GM13977 (cell line): ENCODE results near the gene ATP6V1B1.

ENCODE experiments used
- DNase-seq: peaks from one replicate; pipeline ENCODE4 v3.0.0; 2012; ENCODE audit warnings: low spot score
- in situ Hi-C: fragments of 300-500 bp; cut with MboI; formaldehyde crosslinking; loops from one replicate; pipeline ENCODE4 v1.12.0; 2022; ENCODE audit warnings: low sequenced_read_pairs, low pct_unique_long_range_greater_than_20kb, mixed read lengths, inconsistent platforms; ENCODE audit not compliant: unreplicated experiment
- TF ChIP-seq, protein P1 (sequence below): IDR thresholded peaks from 2 replicates; pipeline ENCODE4 v1.5.1; 2012; ENCODE audit warnings: mild to moderate bottlenecking, control low read depth; ENCODE audit not compliant: insufficient read depth; ENCODE audit errors: extremely low read depth, missing control alignments

The ATP6V1B1 gene

DNA sequence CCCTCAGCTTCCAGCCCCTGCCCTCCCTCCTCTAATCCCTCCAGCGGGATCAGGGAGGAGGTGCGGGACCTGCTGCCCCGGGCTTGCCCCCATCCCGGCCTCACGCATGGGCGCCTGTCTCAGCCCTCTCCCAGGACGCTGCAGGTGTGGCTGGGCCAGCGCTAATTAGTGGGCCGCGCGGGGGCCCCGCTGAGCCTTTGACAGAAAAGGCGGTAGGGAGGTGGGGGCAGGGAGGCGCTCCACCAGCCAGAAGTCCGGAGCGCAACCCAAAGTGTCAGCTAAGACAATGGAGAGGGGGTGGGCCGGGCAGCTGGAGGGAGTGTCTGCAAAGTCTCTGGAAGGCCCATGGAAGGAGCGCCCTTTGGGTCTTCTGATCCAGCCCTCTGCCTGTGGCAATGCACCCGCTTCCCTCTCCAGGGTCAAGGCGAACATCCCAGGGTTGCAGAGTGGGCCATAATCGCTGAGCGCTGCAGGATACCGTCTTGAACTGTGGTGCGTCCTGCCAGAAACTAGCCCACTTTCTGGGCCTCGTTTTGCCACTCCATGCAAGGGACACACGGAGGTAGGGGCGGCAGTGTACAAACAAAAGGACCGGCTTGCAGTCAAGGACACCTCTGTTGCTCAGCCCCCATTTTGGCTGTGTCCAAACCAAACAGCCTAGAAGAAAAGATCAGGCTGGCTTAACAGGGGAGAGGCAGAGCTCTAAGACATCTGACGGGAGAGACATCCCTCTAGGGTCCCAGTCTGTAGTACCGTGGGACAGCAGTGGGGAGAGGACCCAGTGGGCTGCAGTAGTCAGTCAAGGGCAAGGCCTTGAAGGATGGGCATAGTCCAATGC lies 3.5 kb downstream of the ATP6V1B1 start:
- DNase-seq = no peak
- in situ Hi-C loops = no loop called here

DNA sequence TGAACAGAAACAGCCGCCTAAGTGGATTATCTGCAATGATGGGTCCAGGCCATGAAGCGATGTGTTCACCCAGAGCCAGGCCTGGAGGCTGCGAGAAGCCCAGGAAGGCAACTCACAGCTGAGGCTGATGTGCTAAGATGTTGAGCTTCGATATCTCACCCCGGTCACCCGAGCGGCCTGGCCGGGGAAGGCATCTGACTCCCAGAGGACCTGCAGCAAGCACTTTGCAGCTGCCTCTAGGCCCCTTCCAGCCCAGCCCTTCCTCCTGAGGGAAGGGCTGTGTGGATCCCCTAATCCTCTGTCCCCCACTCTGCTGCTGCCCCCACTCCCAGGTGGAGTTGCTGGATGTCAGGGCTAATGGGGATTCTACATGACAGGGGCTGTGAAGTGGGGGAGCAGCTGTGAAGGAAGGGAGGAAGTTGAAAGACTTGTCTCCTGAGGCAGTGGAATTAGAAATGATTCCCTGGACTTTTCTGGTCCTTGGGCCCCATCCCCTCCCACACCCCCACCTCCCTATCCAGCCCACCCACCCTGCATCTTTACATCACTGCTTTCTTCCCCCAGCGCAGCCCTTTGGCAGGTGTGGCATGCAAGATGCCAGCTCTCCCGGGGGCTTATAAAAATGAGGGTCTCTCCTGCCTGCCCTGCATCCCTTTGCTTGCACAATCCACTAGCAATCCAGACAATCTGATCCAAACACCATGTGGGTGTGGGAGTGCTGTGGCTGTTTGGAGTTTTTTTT lies 4.3 kb downstream of the ATP6V1B1 start:
- in situ Hi-C loops = no loop called here
- TF ChIP-seq, protein P1, sequence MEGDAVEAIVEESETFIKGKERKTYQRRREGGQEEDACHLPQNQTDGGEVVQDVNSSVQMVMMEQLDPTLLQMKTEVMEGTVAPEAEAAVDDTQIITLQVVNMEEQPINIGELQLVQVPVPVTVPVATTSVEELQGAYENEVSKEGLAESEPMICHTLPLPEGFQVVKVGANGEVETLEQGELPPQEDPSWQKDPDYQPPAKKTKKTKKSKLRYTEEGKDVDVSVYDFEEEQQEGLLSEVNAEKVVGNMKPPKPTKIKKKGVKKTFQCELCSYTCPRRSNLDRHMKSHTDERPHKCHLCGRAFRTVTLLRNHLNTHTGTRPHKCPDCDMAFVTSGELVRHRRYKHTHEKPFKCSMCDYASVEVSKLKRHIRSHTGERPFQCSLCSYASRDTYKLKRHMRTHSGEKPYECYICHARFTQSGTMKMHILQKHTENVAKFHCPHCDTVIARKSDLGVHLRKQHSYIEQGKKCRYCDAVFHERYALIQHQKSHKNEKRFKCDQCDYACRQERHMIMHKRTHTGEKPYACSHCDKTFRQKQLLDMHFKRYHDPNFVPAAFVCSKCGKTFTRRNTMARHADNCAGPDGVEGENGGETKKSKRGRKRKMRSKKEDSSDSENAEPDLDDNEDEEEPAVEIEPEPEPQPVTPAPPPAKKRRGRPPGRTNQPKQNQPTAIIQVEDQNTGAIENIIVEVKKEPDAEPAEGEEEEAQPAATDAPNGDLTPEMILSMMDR = no peak
- no peak for DNase-seq

More for the DNA sequence above, 3.5 kb downstream of the ATP6V1B1 start:
- TF ChIP-seq, protein P1 = no peak

DNA sequence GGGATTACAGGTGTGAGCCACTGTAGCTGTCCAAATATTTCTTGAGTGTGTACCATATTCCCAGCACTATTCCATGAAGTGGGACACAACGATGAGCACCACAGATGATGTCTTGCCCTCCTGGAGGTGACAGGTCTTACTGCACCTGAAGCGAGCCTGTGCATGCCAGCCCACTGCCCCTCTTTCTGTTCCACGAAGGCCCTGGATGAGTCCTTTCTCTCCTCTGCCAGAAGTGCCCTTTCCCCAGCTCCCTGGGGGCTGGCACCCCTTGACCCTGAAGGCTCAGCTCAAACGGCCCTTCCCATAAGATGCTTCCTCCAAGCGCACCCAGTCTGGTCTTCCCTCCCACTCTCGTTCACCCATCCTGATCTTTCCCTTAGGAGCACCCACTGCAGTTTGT lies 5.5 kb downstream of the ATP6V1B1 start:
- in situ Hi-C loops = no loop called here
- TF ChIP-seq, protein P1 = no peak
- DNase-seq = no peak

DNA sequence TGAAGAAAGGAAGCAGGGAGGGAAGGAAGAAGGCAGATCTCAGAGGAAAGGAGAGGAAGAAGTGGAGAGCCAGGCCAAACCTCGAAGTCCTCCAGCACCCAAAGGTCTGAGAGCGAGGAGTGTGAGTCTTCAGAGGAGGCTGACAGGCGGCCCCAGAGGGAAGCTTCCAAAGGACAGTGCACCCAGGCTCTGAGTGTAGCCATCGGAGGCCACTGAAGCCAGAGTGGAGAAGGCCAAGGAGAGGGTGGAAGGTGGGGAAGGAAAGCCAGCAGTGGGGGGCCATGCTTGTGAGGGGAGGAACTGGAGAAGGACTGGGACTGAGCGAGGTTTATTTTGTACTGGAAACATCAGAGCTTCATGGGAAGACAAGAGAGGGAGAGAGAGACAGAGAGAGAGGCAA lies 6.0 kb downstream of the ATP6V1B1 start:
- in situ Hi-C loops = no loop called here
- TF ChIP-seq, protein P1 = no peak
- no peak for DNase-seq

DNA sequence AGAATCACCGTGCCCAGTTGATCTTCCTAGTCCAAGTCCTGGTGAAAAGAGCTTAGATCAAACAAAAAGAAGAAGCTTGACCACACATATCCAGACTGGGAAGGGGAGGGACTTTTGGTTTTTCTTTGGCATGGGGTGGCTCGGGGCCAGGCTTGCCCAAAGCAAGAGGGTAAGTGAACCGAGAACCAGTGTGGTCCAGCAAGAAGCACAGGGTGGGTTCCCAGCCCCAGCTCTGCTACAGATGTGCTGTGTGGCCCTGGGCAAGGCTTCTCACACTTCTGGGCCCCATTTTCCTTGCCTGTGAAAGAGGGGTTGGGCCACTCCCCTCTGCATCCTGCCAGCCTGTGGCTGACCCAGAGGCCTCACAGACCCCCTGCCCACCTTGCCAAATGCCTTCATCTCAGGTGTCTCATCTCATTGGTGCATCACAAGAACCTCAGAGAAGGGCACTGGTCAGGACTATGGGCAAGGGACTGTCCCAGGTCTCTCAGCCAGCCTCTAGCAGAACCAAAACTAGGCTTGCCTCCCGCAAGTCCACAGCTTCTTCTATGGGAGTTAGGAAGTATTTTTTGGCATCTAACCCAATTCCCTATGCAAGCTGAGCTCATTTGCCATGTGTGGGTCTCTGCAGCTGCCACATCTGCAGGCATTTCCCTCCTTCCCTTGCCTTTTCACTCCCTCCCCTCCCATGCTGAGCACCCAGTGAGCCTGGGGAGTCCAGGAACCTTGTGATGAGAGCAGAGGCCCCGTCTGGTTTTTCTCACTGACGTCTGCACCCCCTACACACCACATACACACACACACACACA lies 6.9 kb downstream of the ATP6V1B1 start:
- in situ Hi-C loops = no loop called here
- TF ChIP-seq, protein P1 = no peak
- no peak for DNase-seq

DNA sequence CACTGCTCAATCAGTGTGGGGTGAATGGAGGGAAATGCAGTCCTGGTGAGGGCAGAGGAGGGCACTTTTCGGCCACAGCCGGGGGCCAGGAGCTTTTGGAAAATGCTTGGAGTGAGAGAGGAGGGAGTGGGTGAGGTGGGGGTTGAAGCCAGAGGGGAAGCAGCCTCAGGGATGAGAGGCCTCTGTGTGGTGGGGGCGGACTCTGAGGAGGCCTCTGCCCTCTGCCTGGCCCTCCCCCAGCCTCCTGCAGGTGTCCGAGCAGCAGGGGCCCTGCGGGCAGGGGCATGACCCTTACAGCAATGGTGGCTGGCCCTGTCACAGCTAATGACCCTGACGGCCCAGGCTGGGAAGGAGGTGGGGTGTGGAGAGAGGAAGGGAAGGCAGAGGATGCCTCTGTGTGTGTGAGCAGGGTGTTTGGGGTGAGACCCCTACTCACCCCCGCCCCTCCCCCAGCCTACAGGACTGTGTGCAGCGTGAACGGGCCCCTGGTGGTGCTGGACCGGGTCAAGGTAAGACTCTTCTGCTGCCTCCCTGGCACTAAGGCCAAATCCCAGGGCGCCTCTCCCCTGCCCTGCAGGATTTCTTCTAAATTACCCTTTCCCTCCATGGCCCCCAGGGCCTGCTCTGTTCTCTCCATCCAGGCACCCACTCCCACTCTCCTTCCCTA lies 7.6 kb downstream of the ATP6V1B1 start:
- in situ Hi-C loops = no loop called here
- DNase-seq = no peak
- TF ChIP-seq, protein P1 = no peak
